ENCODE measurements around the gene SOX6. TPM values are rescaled to one million over a fixed set of nuclear protein-coding genes. Genes with fewer than 3 reads are reported as not detected.

SOX6 gene
- total and polyA plus RNA-seq, 2 donors (not counting 3 experiments of a cell fraction or from before 2014, with no cell fraction given) = 0.14 to 3.7 TPM

GRCh38 chr11:16158426-16158994 lies 197.8 kb downstream of the SOX6 start:
- ChIA-PET POLR2A (no interaction called here), CTCF (no interaction called here)
- H3K4me1 ChIP-seq (ENCODE audit: control insufficient read depth, extremely low read depth, insufficient read depth, low read length) = no peaks in the 10 kb centered on the region
- no peak for TF ChIP-seq GATA2 (IDR thresholded peaks at IDR 0.05; ENCODE audit: insufficient read depth, insufficient read length, low read depth, low read length)
- no peak for TF ChIP-seq EZH2 (IDR thresholded peaks at IDR 0.05; ENCODE audit: borderline replicate concordance, low read depth, low read length, severe bottlenecking)
- TF ChIP-seq CTCF (IDR thresholded peaks at IDR 0.05; ENCODE audit: extremely low read depth in 1 of 2, insufficient read depth in 1 of 2, low read depth in 1 of 2, low read length in 2 of 2) = no peak
- TF ChIP-seq POLR2AphosphoS5 (IDR thresholded peaks at IDR 0.05; ENCODE audit: insufficient read depth, low read depth, low read length) = no peak
- TF ChIP-seq FOS (IDR thresholded peaks at IDR 0.05; ENCODE audit: borderline replicate concordance, insufficient read depth, low read length) = no peak
- no TSS peak for BruUV-seq (replicated peaks)
- H3K36me3 ChIP-seq (ENCODE audit: control insufficient read depth in 2 of 2, extremely low read depth in 1 of 2, insufficient read depth in 2 of 2, low read length in 2 of 2) = no peaks in the 10 kb centered on the region
- H3K9me1 ChIP-seq (replicated peaks; ENCODE audit: control insufficient read depth, extremely low read depth, insufficient read depth, low read length) = no peaks in the 10 kb centered on the region
- no peak overlapping the region for H2AFZ ChIP-seq (ENCODE audit: low read depth, low read length)
- H3K9me3 ChIP-seq (replicated peaks; ENCODE audit: control insufficient read depth, insufficient read depth, low read length) = no peaks in the 10 kb centered on the region
- intact Hi-C loops (cut with micrococcal nuclease) = no loop called here
- H3K9ac ChIP-seq (replicated peaks; ENCODE audit: extremely low read depth, insufficient read depth, low read length) = no peak overlapping the region
- H3K27ac ChIP-seq (ENCODE audit: insufficient read depth, low read depth, low read length) = no peak overlapping the region
- no peaks in the 10 kb centered on the region for H3K27me3 ChIP-seq (ENCODE audit: control insufficient read depth in 2 of 2, insufficient read depth in 2 of 2, low read length in 2 of 2)
- H4K20me1 ChIP-seq (replicated peaks; ENCODE audit: control insufficient read depth, extremely low read depth, insufficient read depth, low read length) = no peaks in the 10 kb centered on the region
- no peak overlapping the region for H3K4me2 ChIP-seq (ENCODE audit: insufficient read depth, low read length)
- H3K4me3 ChIP-seq (replicated peaks in 1 of 3; ENCODE audit: insufficient read depth in 1 of 3, low read depth in 1 of 3, low read length in 3 of 3) = no peak overlapping the region
- dilution Hi-C loops (cut with MboI; ENCODE audit: extremely low pct_ligation_motif_present, low sequenced_read_pairs) = no loop called here
- FAIRE-seq (no peak), DNase-seq (ENCODE audit: low read depth, low spot score) (no peak)
- H3K79me2 ChIP-seq (ENCODE audit: control insufficient read depth, insufficient read depth, low read length) = no peaks in the 10 kb centered on the region

- no peaks in the 10 kb centered on the region for H3K4me1 ChIP-seq (ENCODE audit: control insufficient read depth, extremely low read depth, insufficient read depth, low read length)
Observed at GRCh38 chr11:16157327-16157726, 199.0 kb downstream of the SOX6 start.

More at GRCh38 chr11:16157327-16157726, 199.0 kb downstream of the SOX6 start:
- Histone ChIP-seq H3K36me3 (ENCODE audit: control insufficient read depth in 2 of 2, extremely low read depth in 1 of 2, insufficient read depth in 2 of 2, low read length in 2 of 2) (no peaks in the 10 kb centered on the region), H3K27me3 (ENCODE audit: control insufficient read depth in 2 of 2, insufficient read depth in 2 of 2, low read length in 2 of 2) (no peaks in the 10 kb centered on the region), H3K9me3 (replicated peaks; ENCODE audit: control insufficient read depth, insufficient read depth, low read length) (no peaks in the 10 kb centered on the region), H3K27ac (ENCODE audit: insufficient read depth, low read depth, low read length) (no peak overlapping the region), H3K79me2 (ENCODE audit: control insufficient read depth, insufficient read depth, low read length) (no peaks in the 10 kb centered on the region), H4K20me1 (replicated peaks; ENCODE audit: control insufficient read depth, extremely low read depth, insufficient read depth, low read length) (no peaks in the 10 kb centered on the region), H3K9ac (replicated peaks; ENCODE audit: extremely low read depth, insufficient read depth, low read length) (no peak overlapping the region), H2AFZ (ENCODE audit: low read depth, low read length) (no peak overlapping the region), H3K9me1 (replicated peaks; ENCODE audit: control insufficient read depth, extremely low read depth, insufficient read depth, low read length) (no peaks in the 10 kb centered on the region), H3K4me2 (ENCODE audit: insufficient read depth, low read length) (no peak overlapping the region), H3K4me3 (replicated peaks in 1 of 3; ENCODE audit: insufficient read depth in 1 of 3, low read depth in 1 of 3, low read length in 3 of 3) (no peak overlapping the region)
- no TSS peak for BruUV-seq (replicated peaks)
- POLR2A ChIA-PET = no interaction called here
- CTCF ChIA-PET = no interaction called here
- intact Hi-C loops (cut with micrococcal nuclease) (no loop called here), dilution Hi-C loops (cut with MboI; ENCODE audit: extremely low pct_ligation_motif_present, low sequenced_read_pairs) (no loop called here)
- TF ChIP-seq MYC (IDR thresholded peaks at IDR 0.05; ENCODE audit: low read depth, low read length) (no peak), MAX (IDR thresholded peaks at IDR 0.05; ENCODE audit: insufficient read depth, insufficient read length) (no peak), POLR2A (IDR thresholded peaks at IDR 0.05; ENCODE audit: low read depth, low read length) (no peak), CTCF (IDR thresholded peaks at IDR 0.05; ENCODE audit: extremely low read depth in 1 of 2, insufficient read depth in 1 of 2, low read depth in 1 of 2, low read length in 2 of 2) (no peak), EZH2 (IDR thresholded peaks at IDR 0.05; ENCODE audit: borderline replicate concordance, low read depth, low read length, severe bottlenecking) (no peak), POLR2AphosphoS5 (IDR thresholded peaks at IDR 0.05; ENCODE audit: insufficient read depth, low read depth, low read length) (no peak), JUN (IDR thresholded peaks at IDR 0.05; ENCODE audit: borderline replicate concordance, insufficient read depth, insufficient read length, low read depth) (no peak), FOS (IDR thresholded peaks at IDR 0.05; ENCODE audit: borderline replicate concordance, insufficient read depth, low read length) (no peak), GATA2 (IDR thresholded peaks at IDR 0.05; ENCODE audit: insufficient read depth, insufficient read length, low read depth, low read length) (no peak)
- FAIRE-seq (no peak), DNase-seq (ENCODE audit: low read depth, low spot score) (no peak)
